DND-41 (cell line): Measurements from ENCODE around the gene OR1C1.
"Not testable (repeated sequence)": the region's sequence is repeated elsewhere in the genome, so short reads cannot be mapped to it uniquely, and the experiment has no call there.

Experiments used
- ATAC-seq: fragments of 200-7000 bp; cut with Tn5 transposase; 3 replicates; pipeline ENCODE4 v1.9.1; 2021; ENCODE audit warnings: low read depth; ENCODE audit not compliant: insufficient read depth
- DNase-seq: peaks from one replicate; pipeline ENCODE4 v3.0.0-alpha.2; 2020
- H2AFZ ChIP-seq: 2 replicates; pipeline ENCODE4 v1.6.0; 2012; ENCODE audit warnings: low read depth, low read length
- H3K27ac ChIP-seq: 2 replicates; pipeline ENCODE4 v1.5.1; 2012; ENCODE audit warnings: low read length, inconsistent platforms
- H3K27me3 ChIP-seq: fragments of 200-600 bp; sonication (generic); 2 replicates; pipeline ENCODE4 v1.6.0; 2012; ENCODE audit warnings: low read length, mild to moderate bottlenecking, inconsistent platforms; ENCODE audit not compliant: insufficient read depth, poor library complexity
- H3K36me3 ChIP-seq: 2 replicates; pipeline ENCODE4 v1.5.1; 2012; ENCODE audit warnings: low read length, inconsistent platforms; ENCODE audit not compliant: insufficient read depth
- H3K4me1 ChIP-seq: 2 replicates; pipeline ENCODE4 v1.5.1; 2012; ENCODE audit warnings: mild to moderate bottlenecking, low read length; ENCODE audit not compliant: insufficient read depth
- H3K4me2 ChIP-seq: 2 replicates; pipeline ENCODE4 v1.6.0; 2012; ENCODE audit warnings: mild to moderate bottlenecking, moderate library complexity, low read length, inconsistent platforms; ENCODE audit not compliant: insufficient read depth
- H3K4me3 ChIP-seq, 2 experiments: fragments of 200-600 bp in 1 of 2; shearing (Covaris generic) in 1 of 2; 2 replicates each; pipeline ENCODE4 v1.5.1; 2012 to 2016; ENCODE audit warnings: inconsistent platforms in 2 of 2, low read length in 2 of 2, mild to moderate bottlenecking in 2 of 2, low read depth in 1 of 2, moderate library complexity in 1 of 2
- H3K79me2 ChIP-seq: 2 replicates; pipeline ENCODE4 v1.6.0; 2012; ENCODE audit warnings: low read length, inconsistent platforms; ENCODE audit not compliant: insufficient read depth
- H3K9ac ChIP-seq: 2 replicates; pipeline ENCODE4 v1.6.0; 2012; ENCODE audit warnings: low read depth, mild to moderate bottlenecking, inconsistent platforms, low read length, moderate library complexity
- H3K9me3 ChIP-seq: 2 replicates; pipeline ENCODE4 v1.5.1; 2012; ENCODE audit warnings: low read length, moderate library complexity, mild to moderate bottlenecking, inconsistent platforms; ENCODE audit not compliant: insufficient read depth, severe bottlenecking
- H4K20me1 ChIP-seq: 2 replicates; pipeline ENCODE4 v1.6.0; 2012; ENCODE audit warnings: low read length; ENCODE audit not compliant: insufficient read depth
- EZH2 ChIP-seq: IDR thresholded peaks from 3 replicates; pipeline ENCODE4 v1.6.1; 2012; ENCODE audit warnings: borderline replicate concordance, low read depth, mild to moderate bottlenecking, moderate library complexity, low read length, inconsistent platforms; ENCODE audit not compliant: severe bottlenecking
- TF ChIP-seq, protein P1 (sequence below): IDR thresholded peaks from 2 replicates; pipeline ENCODE4 v1.5.1; 2012; ENCODE audit warnings: borderline replicate concordance, low read length, moderate library complexity, mild to moderate bottlenecking; ENCODE audit not compliant: poor library complexity, severe bottlenecking; ENCODE audit errors: extremely low read depth

Gene OR1C1

DNA sequence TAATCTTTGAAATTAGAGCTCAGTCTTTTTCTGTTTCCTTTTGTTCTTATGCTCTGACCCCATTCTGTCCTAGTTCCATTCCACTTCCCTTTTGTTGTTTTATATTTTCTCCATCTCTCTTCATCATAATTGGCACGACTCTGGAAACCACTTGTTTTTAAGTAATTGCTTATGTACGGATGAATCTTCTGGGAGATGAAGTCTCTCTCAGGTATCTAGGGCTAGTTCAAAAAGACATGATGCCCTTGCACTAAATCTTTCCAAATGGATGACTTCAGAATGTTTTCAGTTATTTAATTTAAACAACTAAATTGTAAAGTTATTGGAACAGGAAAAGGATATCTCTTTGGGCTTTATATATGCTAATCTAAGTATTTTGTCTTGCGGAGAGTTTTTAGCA is 43.8 kb downstream of the OR1C1 start, which contains the start of gene OR6F1:
Gene OR6F1 (minus strand): TSS at position 101 of the 400 bp plus-strand sequence. CDS start 3,891 bp downstream, outside the sequence.
- no peaks in the 10 kb centered on the region for H3K79me2 ChIP-seq
- no peaks in the 10 kb centered on the region for H4K20me1 ChIP-seq
- H3K9ac ChIP-seq = no peak within 1 kb of the TSS
- no peak for TF ChIP-seq EZH2
- TF ChIP-seq, protein P1, sequence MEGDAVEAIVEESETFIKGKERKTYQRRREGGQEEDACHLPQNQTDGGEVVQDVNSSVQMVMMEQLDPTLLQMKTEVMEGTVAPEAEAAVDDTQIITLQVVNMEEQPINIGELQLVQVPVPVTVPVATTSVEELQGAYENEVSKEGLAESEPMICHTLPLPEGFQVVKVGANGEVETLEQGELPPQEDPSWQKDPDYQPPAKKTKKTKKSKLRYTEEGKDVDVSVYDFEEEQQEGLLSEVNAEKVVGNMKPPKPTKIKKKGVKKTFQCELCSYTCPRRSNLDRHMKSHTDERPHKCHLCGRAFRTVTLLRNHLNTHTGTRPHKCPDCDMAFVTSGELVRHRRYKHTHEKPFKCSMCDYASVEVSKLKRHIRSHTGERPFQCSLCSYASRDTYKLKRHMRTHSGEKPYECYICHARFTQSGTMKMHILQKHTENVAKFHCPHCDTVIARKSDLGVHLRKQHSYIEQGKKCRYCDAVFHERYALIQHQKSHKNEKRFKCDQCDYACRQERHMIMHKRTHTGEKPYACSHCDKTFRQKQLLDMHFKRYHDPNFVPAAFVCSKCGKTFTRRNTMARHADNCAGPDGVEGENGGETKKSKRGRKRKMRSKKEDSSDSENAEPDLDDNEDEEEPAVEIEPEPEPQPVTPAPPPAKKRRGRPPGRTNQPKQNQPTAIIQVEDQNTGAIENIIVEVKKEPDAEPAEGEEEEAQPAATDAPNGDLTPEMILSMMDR = no peak
- ATAC-seq (no peak), DNase-seq (no peak)
- H3K4me3 ChIP-seq = no peak within 1 kb of the TSS
- no peaks in the 10 kb centered on the region for H3K4me1 ChIP-seq
- no peak within 1 kb of the TSS for H2AFZ ChIP-seq
- H3K27me3 ChIP-seq = no peaks in the 10 kb centered on the region
- no peaks in the 10 kb centered on the region for H3K36me3 ChIP-seq
- no peak within 1 kb of the TSS for H3K4me2 ChIP-seq
- no peaks in the 10 kb centered on the region for H3K9me3 ChIP-seq
- H3K27ac ChIP-seq = no peak within 1 kb of the TSS

DNA sequence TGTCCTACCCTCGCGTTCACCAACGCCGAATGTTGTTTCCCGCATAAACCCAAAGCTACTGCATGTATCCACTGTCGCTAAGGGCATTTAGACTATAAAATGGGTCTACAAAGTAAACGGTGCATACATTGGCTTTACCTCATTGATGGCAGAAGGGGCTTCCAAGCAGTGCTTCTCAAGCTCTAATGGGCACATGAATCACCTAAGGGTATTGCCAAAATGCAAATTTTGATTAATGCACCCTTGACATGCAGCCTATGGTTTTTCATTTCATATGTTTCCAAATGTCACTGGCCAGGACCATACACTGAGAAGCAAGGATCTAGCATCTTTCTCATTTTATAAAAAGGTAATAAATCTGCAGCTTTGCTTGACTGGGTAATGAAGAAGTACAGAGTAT is 46.6 kb downstream of the OR1C1 start:
- no peak for ATAC-seq
- H3K79me2 ChIP-seq = no peaks in the 10 kb centered on the region

DNA sequence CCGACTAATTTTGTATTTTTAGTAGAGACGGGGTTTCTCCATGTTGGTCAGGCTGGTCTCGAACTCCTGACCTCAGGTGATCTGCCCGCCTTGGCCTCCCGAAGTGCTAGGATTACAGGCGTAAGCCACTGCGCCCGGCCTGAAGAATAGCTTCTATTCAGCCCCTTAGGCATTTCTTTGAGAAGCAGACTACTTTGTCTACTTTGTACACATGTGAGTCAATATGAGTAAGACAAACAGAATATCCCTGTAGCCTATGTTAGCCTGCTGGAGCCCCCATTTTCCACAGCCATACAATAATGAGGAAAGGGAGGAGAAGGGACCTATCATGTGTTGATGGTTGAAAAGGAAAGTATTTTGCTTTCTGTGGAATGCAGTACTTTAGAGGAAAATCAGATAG is 49.7 kb downstream of the OR1C1 start:
- not testable (repeated sequence) for H3K27ac ChIP-seq, H3K4me3 ChIP-seq, H2AFZ ChIP-seq, H3K9ac ChIP-seq, H3K79me2 ChIP-seq, H3K4me2 ChIP-seq, H3K27me3 ChIP-seq, ATAC-seq, DNase-seq, H3K36me3 ChIP-seq, H4K20me1 ChIP-seq, H3K9me3 ChIP-seq, H3K4me1 ChIP-seq

More for the DNA sequence above, 46.6 kb downstream of the OR1C1 start:
- H3K9ac ChIP-seq = no peak overlapping the region
- no peak overlapping the region for H3K27ac ChIP-seq
- TF ChIP-seq EZH2 = no peak
- TF ChIP-seq, protein P1 = no peak
- H3K4me2 ChIP-seq = no peak overlapping the region
- no peaks in the 10 kb centered on the region for H3K9me3 ChIP-seq
- no peaks in the 10 kb centered on the region for H4K20me1 ChIP-seq
- H3K27me3 ChIP-seq = no peaks in the 10 kb centered on the region
- DNase-seq = no peak
- no peaks in the 10 kb centered on the region for H3K4me1 ChIP-seq
- no peak overlapping the region for H3K4me3 ChIP-seq
- H2AFZ ChIP-seq = no peak overlapping the region
- H3K36me3 ChIP-seq = no peaks in the 10 kb centered on the region
